ENCODE results near the gene SH3GL3. TPM values are rescaled to one million over a fixed set of nuclear protein-coding genes. Genes with fewer than 3 reads are reported as not detected.

Gene SH3GL3
- total and polyA plus RNA-seq, 4 donors = 0.31 to 8.4 (median 2.3) TPM

- 82 to 94% methylated on average over 4 of the region's 4 CpGs for WGBS, 2 donors
- no peak overlapping the region for H3K27ac ChIP-seq (ENCODE audit: low read depth in 1 of 2, low read length in 1 of 2)
- H3K36me3 ChIP-seq (ENCODE audit: control insufficient read depth in 4 of 4, insufficient read depth in 4 of 4, low read length in 4 of 4) = no peaks in the 10 kb centered on the region
- H3K9ac ChIP-seq (ENCODE audit: insufficient read depth in 1 of 2, low read length in 2 of 2) = no peak overlapping the region
- TF ChIP-seq, protein P1, sequence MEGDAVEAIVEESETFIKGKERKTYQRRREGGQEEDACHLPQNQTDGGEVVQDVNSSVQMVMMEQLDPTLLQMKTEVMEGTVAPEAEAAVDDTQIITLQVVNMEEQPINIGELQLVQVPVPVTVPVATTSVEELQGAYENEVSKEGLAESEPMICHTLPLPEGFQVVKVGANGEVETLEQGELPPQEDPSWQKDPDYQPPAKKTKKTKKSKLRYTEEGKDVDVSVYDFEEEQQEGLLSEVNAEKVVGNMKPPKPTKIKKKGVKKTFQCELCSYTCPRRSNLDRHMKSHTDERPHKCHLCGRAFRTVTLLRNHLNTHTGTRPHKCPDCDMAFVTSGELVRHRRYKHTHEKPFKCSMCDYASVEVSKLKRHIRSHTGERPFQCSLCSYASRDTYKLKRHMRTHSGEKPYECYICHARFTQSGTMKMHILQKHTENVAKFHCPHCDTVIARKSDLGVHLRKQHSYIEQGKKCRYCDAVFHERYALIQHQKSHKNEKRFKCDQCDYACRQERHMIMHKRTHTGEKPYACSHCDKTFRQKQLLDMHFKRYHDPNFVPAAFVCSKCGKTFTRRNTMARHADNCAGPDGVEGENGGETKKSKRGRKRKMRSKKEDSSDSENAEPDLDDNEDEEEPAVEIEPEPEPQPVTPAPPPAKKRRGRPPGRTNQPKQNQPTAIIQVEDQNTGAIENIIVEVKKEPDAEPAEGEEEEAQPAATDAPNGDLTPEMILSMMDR (IDR thresholded peaks at IDR 0.05; ENCODE audit: control extremely low read depth, extremely low read depth) = no peak
- H3K9me3 ChIP-seq (ENCODE audit: control insufficient read depth in 4 of 4, insufficient read depth in 3 of 4, low read length in 3 of 4) = no peaks in the 10 kb centered on the region
- H3K27me3 ChIP-seq (ENCODE audit: control insufficient read depth in 3 of 3, insufficient read depth in 3 of 3, low read length in 2 of 3) = no peaks in the 10 kb centered on the region
- DNase-seq = no peak
- H3K4me3 ChIP-seq = no peak overlapping the region
- no peak for ATAC-seq (ENCODE audit: insufficient read depth, low FRiP score)
- H3K4me1 ChIP-seq (ENCODE audit: control insufficient read depth in 5 of 5, insufficient read depth in 5 of 5, low read length in 5 of 5) = no peaks in the 10 kb centered on the region
Measured at GRCh38 chr15:83504365-83504764, 57.2 kb downstream of the SH3GL3 start.

GRCh38 chr15:83510001-83510400 lies 62.9 kb downstream of the SH3GL3 start:
- Histone ChIP-seq H3K4me1 (ENCODE audit: control insufficient read depth in 5 of 5, insufficient read depth in 5 of 5, low read length in 5 of 5) (no peaks in the 10 kb centered on the region), H3K4me3 (no peak overlapping the region), H3K27ac (ENCODE audit: low read depth in 1 of 2, low read length in 1 of 2) (no peak overlapping the region), H3K27me3 (ENCODE audit: control insufficient read depth in 3 of 3, insufficient read depth in 3 of 3, low read length in 2 of 3) (no peaks in the 10 kb centered on the region), H3K36me3 (ENCODE audit: control insufficient read depth in 4 of 4, insufficient read depth in 4 of 4, low read length in 4 of 4) (no peaks in the 10 kb centered on the region), H3K9me3 (ENCODE audit: control insufficient read depth in 4 of 4, insufficient read depth in 3 of 4, low read length in 3 of 4) (no peaks in the 10 kb centered on the region), H3K9ac (ENCODE audit: insufficient read depth in 1 of 2, low read length in 2 of 2) (no peak overlapping the region)
- TF ChIP-seq, protein P1 (IDR thresholded peaks at IDR 0.05; ENCODE audit: control extremely low read depth, extremely low read depth) = no peak
- no peak for DNase-seq
- WGBS, 2 donors = 88 to 89% methylated on average over 4 of the region's 4 CpGs
- ATAC-seq (ENCODE audit: insufficient read depth, low FRiP score) = no peak

GRCh38 chr15:83512459-83512858 lies 65.3 kb downstream of the SH3GL3 start:
- 55 to 67% methylated on average over 8 of the region's 8 CpGs for WGBS, 2 donors
- Histone ChIP-seq H3K36me3 (ENCODE audit: control insufficient read depth in 4 of 4, insufficient read depth in 4 of 4, low read length in 4 of 4) (no peaks in the 10 kb centered on the region), H3K27ac (ENCODE audit: low read depth in 1 of 2, low read length in 1 of 2) (no peak overlapping the region), H3K9me3 (ENCODE audit: control insufficient read depth in 4 of 4, insufficient read depth in 3 of 4, low read length in 3 of 4) (no peaks in the 10 kb centered on the region), H3K4me3 (no peak overlapping the region), H3K9ac (ENCODE audit: insufficient read depth in 1 of 2, low read length in 2 of 2) (no peak overlapping the region), H3K4me1 (ENCODE audit: control insufficient read depth in 5 of 5, insufficient read depth in 5 of 5, low read length in 5 of 5) (no peaks in the 10 kb centered on the region), H3K27me3 (ENCODE audit: control insufficient read depth in 3 of 3, insufficient read depth in 3 of 3, low read length in 2 of 3) (no peaks in the 10 kb centered on the region)
- ATAC-seq (ENCODE audit: insufficient read depth, low FRiP score) = no peak
- TF ChIP-seq, protein P1 (IDR thresholded peaks at IDR 0.05; ENCODE audit: control extremely low read depth, extremely low read depth) = no peak
- peak in 1 of 3 donors; percentile 17 for DNase-seq

GRCh38 chr15:83514584-83514983 lies 67.4 kb downstream of the SH3GL3 start:
- WGBS, 2 donors = 84 to 89% methylated on average over 4 of the region's 4 CpGs
- H3K9me3 ChIP-seq (ENCODE audit: control insufficient read depth in 4 of 4, insufficient read depth in 3 of 4, low read length in 3 of 4) = no peaks in the 10 kb centered on the region
- DNase-seq = no peak

More at GRCh38 chr15:83514584-83514983, 67.4 kb downstream of the SH3GL3 start:
- Histone ChIP-seq H3K4me1 (ENCODE audit: control insufficient read depth in 5 of 5, insufficient read depth in 5 of 5, low read length in 5 of 5) (no peaks in the 10 kb centered on the region), H3K36me3 (ENCODE audit: control insufficient read depth in 4 of 4, insufficient read depth in 4 of 4, low read length in 4 of 4) (no peaks in the 10 kb centered on the region), H3K4me3 (no peak overlapping the region), H3K9ac (ENCODE audit: insufficient read depth in 1 of 2, low read length in 2 of 2) (no peak overlapping the region), H3K27ac (ENCODE audit: low read depth in 1 of 2, low read length in 1 of 2) (no peak overlapping the region), H3K27me3 (ENCODE audit: control insufficient read depth in 3 of 3, insufficient read depth in 3 of 3, low read length in 2 of 3) (no peaks in the 10 kb centered on the region)
- ATAC-seq (ENCODE audit: insufficient read depth, low FRiP score) = no peak
- TF ChIP-seq, protein P1 (IDR thresholded peaks at IDR 0.05; ENCODE audit: control extremely low read depth, extremely low read depth) = no peak

Data from lung (tissue), 12 donors.